A549 (cell line): Measurements from ENCODE around the gene SUPT3H. TPM values are rescaled to one million over a fixed set of nuclear protein-coding genes. Genes with fewer than 3 reads are reported as not detected.

Experiments
- ATAC-seq, 2 experiments: fragments of 200-7000 bp in 1 of 2; fragments of >200 bp in 1 of 2; cut with Nextera tagmentation in 1 of 2; cut with Tn5 transposase in 1 of 2; 3 replicates each; pipeline versions ENCODE4 v1.8.0 to v1.9.1; 2018 to 2020; ENCODE audit warnings: mild to moderate bottlenecking in 1 of 2, moderate library complexity in 1 of 2
- CTCF ChIA-PET: fragments of 300-600 bp; sonication (Branson Sonifier 250); formaldehyde crosslinking; extraction: SDS; loops from one replicate; lab custom pipeline; 2021; ENCODE audit warnings: antibody characterized with exemption, inconsistent platforms; lab: Yijun Ruan, JAX
- POLR2A ChIA-PET: fragments of 350-600 bp; formaldehyde crosslinking; extraction: SDS; loops from one replicate; lab custom pipeline; 2021; ENCODE audit warnings: antibody characterized with exemption, inconsistent platforms; lab: Yijun Ruan, JAX
- DNase-seq, 2 experiments: peaks; one replicate each; pipeline versions ENCODE4 v3.0.0 to v3.0.0-alpha.2; 2011 to 2016; ENCODE audit warnings: low read depth in 1 of 2, low spot score in 1 of 2
- FAIRE-seq: peaks from 2 replicates; lab custom pipeline; 2011; peaks lifted over from hg19 to GRCh38; lab: Jason Lieb, UNC
- H3K27ac ChIP-seq, 2 experiments: fragments of >200 bp; sonication (Bioruptor Twin); formaldehyde crosslinking; 3 replicates each; pipeline ENCODE4 v1.5.1; 2016 to 2017
- H3K4me1 ChIP-seq: fragments of >200 bp; sonication (Bioruptor Twin); formaldehyde crosslinking; 3 replicates; pipeline ENCODE4 v1.6.1; 2016
- H3K4me2 ChIP-seq: fragments of >200 bp; sonication (Bioruptor Twin); formaldehyde crosslinking; 3 replicates; pipeline ENCODE4 v1.6.1; 2016
- H3K4me3 ChIP-seq: fragments of >200 bp; sonication (Bioruptor Twin); formaldehyde crosslinking; 3 replicates; pipeline ENCODE4 v1.5.1; 2016
- H3K9me3 ChIP-seq: fragments of >200 bp; sonication (Bioruptor Twin); formaldehyde crosslinking; 3 replicates; pipeline ENCODE4 v1.6.1; 2016
- CEBPB ChIP-seq, 2 experiments: fragments of >200 bp in 1 of 2; sonication (Bioruptor Twin) in 1 of 2; formaldehyde crosslinking in 1 of 2; IDR thresholded peaks; 2 replicates each; pipeline ENCODE4 v1.6.1; 2012 to 2016
- CHD4 ChIP-seq: fragments of 200-600 bp; sonication (generic); IDR thresholded peaks from 2 replicates; pipeline ENCODE4 v1.6.1; 2016; ENCODE audit warnings: antibody characterized with exemption, mild to moderate bottlenecking, borderline replicate concordance
- EP300 ChIP-seq, 2 experiments: fragments of >200 bp; sonication (Bioruptor Twin); formaldehyde crosslinking; IDR thresholded peaks; 2 replicates in 1 of 2; 3 replicates in 1 of 2; pipeline ENCODE4 v1.6.1; 2016 to 2017
- FOXS1 ChIP-seq: fragments of 250-450 bp; sonication (Bioruptor Pico); IDR thresholded peaks from 2 replicates; pipeline ENCODE4 v1.5.0; 2020; ENCODE audit warnings: mild to moderate bottlenecking, moderate library complexity
- GATA3 ChIP-seq: IDR thresholded peaks from 2 replicates; pipeline ENCODE4 v1.6.1; 2012; ENCODE audit warnings: borderline replicate concordance
- HEYL ChIP-seq: fragments of 250-450 bp; sonication (Bioruptor Pico); IDR thresholded peaks from 2 replicates; pipeline ENCODE4 v1.8.0; 2021; ENCODE audit warnings: mild to moderate bottlenecking, moderate library complexity
- HOXA7 ChIP-seq: fragments of 250-450 bp; sonication (Bioruptor Pico); IDR thresholded peaks from 2 replicates; pipeline ENCODE4 v1.5.0; 2020; ENCODE audit warnings: mild to moderate bottlenecking, moderate library complexity
- KDM1A ChIP-seq: fragments of 200-600 bp; sonication (generic); IDR thresholded peaks from 2 replicates; pipeline ENCODE4 v1.6.1; 2016; ENCODE audit warnings: low read depth, mild to moderate bottlenecking
- KDM5A ChIP-seq: fragments of 200-600 bp; sonication (generic); IDR thresholded peaks from 2 replicates; pipeline ENCODE4 v1.6.1; 2016; ENCODE audit warnings: antibody characterized with exemption, mild to moderate bottlenecking
- MYC ChIP-seq: IDR thresholded peaks from 2 replicates; pipeline ENCODE4 v1.6.1; 2012; ENCODE audit warnings: mild to moderate bottlenecking, inconsistent platforms, low read length, improper control_type of control experiment, borderline replicate concordance
- POLR2A ChIP-seq: IDR thresholded peaks from 2 replicates; pipeline ENCODE4 v1.6.1; 2012; ENCODE audit warnings: mild to moderate bottlenecking, low read length
- RCOR1 ChIP-seq: fragments of 150-350 bp; IDR thresholded peaks from 2 replicates; pipeline ENCODE4 v1.6.1; 2014; ENCODE audit warnings: antibody characterized with exemption, low read length, low read depth
- RFX5 ChIP-seq: fragments of 450-650 bp; IDR thresholded peaks from 2 replicates; pipeline ENCODE4 v1.7.1; 2014; ENCODE audit warnings: antibody characterized with exemption, mild to moderate bottlenecking, moderate library complexity
- ZFP36 ChIP-seq: fragments of 450-650 bp; IDR thresholded peaks from 2 replicates; pipeline ENCODE4 v1.6.1; 2014; ENCODE audit warnings: borderline replicate concordance; ENCODE audit not compliant: partially characterized antibody
- WGBS: methylation state at CpG from one replicate; pipeline ENCODE4 v1.1.6; 2017; ENCODE audit errors: missing lambda C conversion rate; 5-methylcytosine and 5-hydroxymethylcytosine counted together
- polyA plus RNA-seq, 4 experiments: library from polyadenylated mRNA; depleted of rRNA in 3 of 4; stranded (reverse); fragments of >200 nt; fragmentation: RNase III in 1 of 4; extraction: RNeasy Plus Mini Kit Qiagen cat#74134 plus additional on column Dnase treatment in 1 of 4; gene quantifications; 2 replicates in 3 of 4; 3 replicates in 1 of 4; pipeline ENCODE4 v1.2.3, GENCODE V29; 2011 to 2017
- TF ChIP-seq, protein P1 (sequence below): IDR thresholded peaks from 2 replicates; pipeline ENCODE4 v1.6.1; 2012; ENCODE audit warnings: low read depth, borderline replicate concordance
- TF ChIP-seq, protein P2 (sequence below): fragments of >200 bp; sonication (Bioruptor Twin); formaldehyde crosslinking; IDR thresholded peaks from 3 replicates; pipeline ENCODE4 v1.5.1; 2016
- TF ChIP-seq, protein P3 (sequence below): fragments of 250-450 bp; sonication (Bioruptor Pico); IDR thresholded peaks from 2 replicates; pipeline ENCODE4 v1.5.0; 2021; ENCODE audit warnings: mild to moderate bottlenecking, moderate library complexity, borderline replicate concordance
- TF ChIP-seq, protein P4 (sequence below): fragments of 450-650 bp; IDR thresholded peaks from 2 replicates; pipeline ENCODE4 v1.6.1; 2014; ENCODE audit warnings: antibody characterized with exemption
- TF ChIP-seq, protein P5 (sequence below): fragments of >200 bp; sonication (Bioruptor Twin); formaldehyde crosslinking; IDR thresholded peaks from 2 replicates; pipeline ENCODE4 v1.6.1; 2016
- TF ChIP-seq, protein P6 (sequence below): fragments of >200 bp; sonication (Bioruptor Twin); formaldehyde crosslinking; IDR thresholded peaks from 3 replicates; pipeline ENCODE4 v1.6.1; 2016

SUPT3H gene
- polyA plus RNA-seq, 2 of the 4 experiments (the other 2 are of a cell fraction): 4.3 to 6.2 TPM

DNA sequence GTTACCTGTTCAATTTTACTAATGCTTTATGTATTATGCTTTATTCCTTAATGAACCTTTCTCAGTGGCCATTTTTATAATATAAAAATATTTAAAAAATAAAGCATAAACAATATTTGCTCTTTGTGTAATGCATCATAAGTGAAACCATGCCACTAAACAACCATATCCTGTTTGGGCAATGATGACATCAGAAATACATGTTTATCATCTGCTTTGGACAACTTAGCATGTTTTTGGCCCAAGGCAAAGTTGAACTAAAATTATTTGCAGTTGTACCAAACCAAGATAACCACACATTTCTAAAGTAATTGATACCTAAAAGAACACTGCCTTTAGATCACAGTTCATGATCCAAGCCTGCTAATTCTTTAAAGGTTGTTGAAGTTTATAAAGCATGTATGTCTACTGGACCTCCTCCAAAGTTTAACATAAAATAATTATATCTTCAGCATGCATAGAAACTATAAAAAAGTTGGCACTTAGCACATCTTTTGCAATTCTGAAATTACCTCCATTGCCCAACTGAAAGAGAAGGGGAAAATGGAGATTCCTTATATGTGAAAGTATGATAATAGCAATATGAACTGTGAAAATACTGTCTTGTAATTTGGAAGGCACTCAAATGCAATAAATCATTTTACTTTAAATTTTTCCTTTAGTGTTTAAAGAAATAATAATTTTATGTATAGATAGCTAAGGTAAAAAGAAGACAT is 375.2 kb downstream of the SUPT3H start (continued):
- TF ChIP-seq, protein P1, sequence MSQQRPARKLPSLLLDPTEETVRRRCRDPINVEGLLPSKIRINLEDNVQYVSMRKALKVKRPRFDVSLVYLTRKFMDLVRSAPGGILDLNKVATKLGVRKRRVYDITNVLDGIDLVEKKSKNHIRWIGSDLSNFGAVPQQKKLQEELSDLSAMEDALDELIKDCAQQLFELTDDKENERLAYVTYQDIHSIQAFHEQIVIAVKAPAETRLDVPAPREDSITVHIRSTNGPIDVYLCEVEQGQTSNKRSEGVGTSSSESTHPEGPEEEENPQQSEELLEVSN: no peak
- TF ChIP-seq, protein P2, sequence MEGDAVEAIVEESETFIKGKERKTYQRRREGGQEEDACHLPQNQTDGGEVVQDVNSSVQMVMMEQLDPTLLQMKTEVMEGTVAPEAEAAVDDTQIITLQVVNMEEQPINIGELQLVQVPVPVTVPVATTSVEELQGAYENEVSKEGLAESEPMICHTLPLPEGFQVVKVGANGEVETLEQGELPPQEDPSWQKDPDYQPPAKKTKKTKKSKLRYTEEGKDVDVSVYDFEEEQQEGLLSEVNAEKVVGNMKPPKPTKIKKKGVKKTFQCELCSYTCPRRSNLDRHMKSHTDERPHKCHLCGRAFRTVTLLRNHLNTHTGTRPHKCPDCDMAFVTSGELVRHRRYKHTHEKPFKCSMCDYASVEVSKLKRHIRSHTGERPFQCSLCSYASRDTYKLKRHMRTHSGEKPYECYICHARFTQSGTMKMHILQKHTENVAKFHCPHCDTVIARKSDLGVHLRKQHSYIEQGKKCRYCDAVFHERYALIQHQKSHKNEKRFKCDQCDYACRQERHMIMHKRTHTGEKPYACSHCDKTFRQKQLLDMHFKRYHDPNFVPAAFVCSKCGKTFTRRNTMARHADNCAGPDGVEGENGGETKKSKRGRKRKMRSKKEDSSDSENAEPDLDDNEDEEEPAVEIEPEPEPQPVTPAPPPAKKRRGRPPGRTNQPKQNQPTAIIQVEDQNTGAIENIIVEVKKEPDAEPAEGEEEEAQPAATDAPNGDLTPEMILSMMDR: no peak
- TF ChIP-seq, protein P3, sequence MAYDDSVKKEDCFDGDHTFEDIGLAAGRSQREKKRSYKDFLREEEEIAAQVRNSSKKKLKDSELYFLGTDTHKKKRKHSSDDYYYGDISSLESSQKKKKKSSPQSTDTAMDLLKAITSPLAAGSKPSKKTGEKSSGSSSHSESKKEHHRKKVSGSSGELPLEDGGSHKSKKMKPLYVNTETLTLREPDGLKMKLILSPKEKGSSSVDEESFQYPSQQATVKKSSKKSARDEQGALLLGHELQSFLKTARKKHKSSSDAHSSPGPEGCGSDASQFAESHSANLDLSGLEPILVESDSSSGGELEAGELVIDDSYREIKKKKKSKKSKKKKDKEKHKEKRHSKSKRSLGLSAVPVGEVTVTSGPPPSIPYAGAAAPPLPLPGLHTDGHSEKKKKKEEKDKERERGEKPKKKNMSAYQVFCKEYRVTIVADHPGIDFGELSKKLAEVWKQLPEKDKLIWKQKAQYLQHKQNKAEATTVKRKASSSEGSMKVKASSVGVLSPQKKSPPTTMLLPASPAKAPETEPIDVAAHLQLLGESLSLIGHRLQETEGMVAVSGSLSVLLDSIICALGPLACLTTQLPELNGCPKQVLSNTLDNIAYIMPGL (CRISPR knock-in tag): no peak
- no peak for TF ChIP-seq RCOR1
- TF ChIP-seq POLR2A: no peak

DNA sequence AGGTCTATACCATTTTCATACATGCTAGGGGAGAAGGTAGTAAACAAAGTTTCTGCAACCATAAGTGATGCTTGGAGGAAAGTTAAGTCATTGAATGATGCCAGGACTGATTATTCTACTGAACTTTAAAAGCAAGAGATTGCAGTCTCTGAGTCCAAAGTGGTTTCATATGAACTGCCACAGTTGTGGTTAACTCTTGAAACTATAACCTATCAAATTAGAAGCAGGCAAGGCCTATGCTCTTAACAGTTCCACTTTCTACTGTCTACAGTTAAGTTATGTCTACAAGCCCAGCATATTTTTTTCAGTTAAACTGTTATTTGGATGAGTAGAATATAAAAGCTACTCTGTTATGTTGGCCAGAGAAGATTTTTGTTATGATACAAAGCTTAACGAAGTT is 376.1 kb downstream of the SUPT3H start:
- FAIRE-seq (no peak), ATAC-seq (no peak), DNase-seq (no peak)
- 26% methylated on average over 1 of the region's 1 CpG for WGBS
- POLR2A ChIA-PET: no interaction called here
- no peak for TF ChIP-seq CHD4
- TF ChIP-seq, protein P4, sequence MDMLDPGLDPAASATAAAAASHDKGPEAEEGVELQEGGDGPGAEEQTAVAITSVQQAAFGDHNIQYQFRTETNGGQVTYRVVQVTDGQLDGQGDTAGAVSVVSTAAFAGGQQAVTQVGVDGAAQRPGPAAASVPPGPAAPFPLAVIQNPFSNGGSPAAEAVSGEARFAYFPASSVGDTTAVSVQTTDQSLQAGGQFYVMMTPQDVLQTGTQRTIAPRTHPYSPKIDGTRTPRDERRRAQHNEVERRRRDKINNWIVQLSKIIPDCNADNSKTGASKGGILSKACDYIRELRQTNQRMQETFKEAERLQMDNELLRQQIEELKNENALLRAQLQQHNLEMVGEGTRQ: no peak
- TF ChIP-seq, protein P5, sequence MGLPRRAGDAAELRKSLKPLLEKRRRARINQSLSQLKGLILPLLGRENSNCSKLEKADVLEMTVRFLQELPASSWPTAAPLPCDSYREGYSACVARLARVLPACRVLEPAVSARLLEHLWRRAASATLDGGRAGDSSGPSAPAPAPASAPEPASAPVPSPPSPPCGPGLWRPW: no peak
- TF ChIP-seq, protein P3 (CRISPR knock-in tag): no peak
- no peak for TF ChIP-seq FOXS1 (CRISPR knock-in tag)
- no peak for TF ChIP-seq HEYL (CRISPR knock-in tag)
- TF ChIP-seq EP300 (IDR thresholded peaks at IDR 0.05): no peak
- no peak for TF ChIP-seq MYC
- no peak for TF ChIP-seq KDM1A
- TF ChIP-seq, protein P6, sequence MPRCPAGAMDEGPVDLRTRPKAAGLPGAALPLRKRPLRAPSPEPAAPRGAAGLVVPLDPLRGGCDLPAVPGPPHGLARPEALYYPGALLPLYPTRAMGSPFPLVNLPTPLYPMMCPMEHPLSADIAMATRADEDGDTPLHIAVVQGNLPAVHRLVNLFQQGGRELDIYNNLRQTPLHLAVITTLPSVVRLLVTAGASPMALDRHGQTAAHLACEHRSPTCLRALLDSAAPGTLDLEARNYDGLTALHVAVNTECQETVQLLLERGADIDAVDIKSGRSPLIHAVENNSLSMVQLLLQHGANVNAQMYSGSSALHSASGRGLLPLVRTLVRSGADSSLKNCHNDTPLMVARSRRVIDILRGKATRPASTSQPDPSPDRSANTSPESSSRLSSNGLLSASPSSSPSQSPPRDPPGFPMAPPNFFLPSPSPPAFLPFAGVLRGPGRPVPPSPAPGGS: no peak
- TF ChIP-seq GATA3: no peak
- TF ChIP-seq HOXA7 (CRISPR knock-in tag): no peak
- TF ChIP-seq RFX5: no peak
- TF ChIP-seq ZFP36: no peak
- TF ChIP-seq CEBPB (IDR thresholded peaks at IDR 0.05): no peak
- no peak for TF ChIP-seq KDM5A
- Histone ChIP-seq H3K9me3 (no peaks in the 10 kb centered on the region), H3K4me3 (no peak overlapping the region), H3K4me2 (no peak overlapping the region), H3K27ac (no peak overlapping the region), H3K4me1 (no peaks in the 10 kb centered on the region)
- CTCF ChIA-PET: no interaction called here
